HepG2 (cell line): Measurements from ENCODE around the gene PRM2. TPM values are rescaled to one million over a fixed set of nuclear protein-coding genes. Genes with fewer than 3 reads are reported as not detected.

ENCODE experiments used
- ADNP ChIP-seq: sonication (generic); formaldehyde crosslinking; IDR thresholded peaks from 2 replicates; pipeline ENCODE4 v1.4.0; 2020; ENCODE audit warnings: missing genetic modification reagents
- CCDC6 ChIP-seq: sonication (generic); formaldehyde crosslinking; IDR thresholded peaks from 2 replicates; pipeline ENCODE4 v1.8.1; 2022; ENCODE audit warnings: mild to moderate bottlenecking, missing genetic modification reagents, moderate library complexity
- CHD4 ChIP-seq: fragments of 200-600 bp; sonication (generic); IDR thresholded peaks from 2 replicates; pipeline ENCODE4 v1.7.0; 2017; ENCODE audit warnings: mild to moderate bottlenecking, low read length, borderline replicate concordance
- DNMT1 ChIP-seq: sonication (generic); formaldehyde crosslinking; IDR thresholded peaks from 2 replicates; pipeline ENCODE4 v1.5.1; 2020; ENCODE audit warnings: mild to moderate bottlenecking, missing genetic modification reagents
- E2F5 ChIP-seq: sonication (generic); formaldehyde crosslinking; conservative IDR thresholded peaks from 2 replicates; pipeline ENCODE4 v1.4.0; 2020; ENCODE audit warnings: missing genetic modification reagents
- HOXA5 ChIP-seq: sonication (generic); formaldehyde crosslinking; IDR thresholded peaks from 2 replicates; pipeline ENCODE4 v1.4.0; 2020; ENCODE audit warnings: missing genetic modification reagents
- HOXD1 ChIP-seq: sonication (generic); formaldehyde crosslinking; IDR thresholded peaks from 2 replicates; pipeline ENCODE4 v1.5.0; 2020; ENCODE audit warnings: missing genetic modification reagents
- LRRFIP1 ChIP-seq: sonication (generic); formaldehyde crosslinking; conservative IDR thresholded peaks from 2 replicates; pipeline ENCODE4 v1.4.0; 2020; ENCODE audit warnings: missing genetic modification reagents
- MZF1 ChIP-seq: sonication (generic); formaldehyde crosslinking; IDR thresholded peaks from 2 replicates; pipeline ENCODE4 v1.8.1; 2023; ENCODE audit warnings: mild to moderate bottlenecking, missing genetic modification reagents, borderline replicate concordance
- TCF12 ChIP-seq, 2 experiments: fragments of 450-650 bp in 1 of 2; sonication (generic) in 1 of 2; formaldehyde crosslinking in 1 of 2; IDR thresholded peaks; 2 replicates each; pipeline versions ENCODE4 v1.6.1 to v1.8.0; 2017 to 2022; ENCODE audit warnings: antibody characterized with exemption in 1 of 2, mild to moderate bottlenecking in 1 of 2, missing genetic modification reagents in 1 of 2, moderate library complexity in 1 of 2
- TCF7 ChIP-seq: sonication (generic); IDR thresholded peaks from 2 replicates; pipeline ENCODE4 v1.6.1; 2016; ENCODE audit warnings: antibody characterized with exemption, low read depth
- ZNF333 ChIP-seq: sonication (generic); formaldehyde crosslinking; IDR thresholded peaks from 2 replicates; pipeline ENCODE4 v1.4.0; 2020; ENCODE audit warnings: mild to moderate bottlenecking, missing genetic modification reagents, borderline replicate concordance
- polyA plus RNA-seq, 8 experiments: library from polyadenylated mRNA; depleted of rRNA in 3 of 8; stranded (reverse) in 7 of 8; unstranded in 1 of 8; fragments of >200 nt; fragmentation: Illumina TruSeq in 4 of 8; extraction: Trizol in 4 of 8; gene quantifications; 2 replicates each; pipeline versions ENCODE4 v1.2.1 to v1.2.3, GENCODE V29; 2011 to 2016; ENCODE audit warnings: low read depth in 4 of 8, missing spikeins in 1 of 8, mixed read lengths in 1 of 8; ENCODE audit not compliant: insufficient read depth in 1 of 8
- total RNA-seq, 5 experiments: library from RNA; depleted of rRNA; stranded (reverse); fragments of >200 nt; fragmentation: Illumina TruSeq; extraction: Trizol; gene quantifications; 2 replicates each; pipeline ENCODE4 v1.2.3, GENCODE V29; 2016; ENCODE audit warnings: low read depth in 1 of 5
- TF ChIP-seq, protein P1 (sequence below): sonication (generic); formaldehyde crosslinking; IDR thresholded peaks from 2 replicates; pipeline ENCODE4 v1.8.0; 2022; ENCODE audit warnings: mild to moderate bottlenecking, missing genetic modification reagents; ENCODE audit not compliant: insufficient replicate concordance
- TF ChIP-seq, protein P2 (sequence below): sonication (generic); formaldehyde crosslinking; conservative IDR thresholded peaks from 2 replicates; pipeline ENCODE4 v1.4.0; 2020; ENCODE audit warnings: mild to moderate bottlenecking, missing genetic modification reagents, moderate library complexity
- TF ChIP-seq, protein P3 (sequence below): sonication (generic); formaldehyde crosslinking; IDR thresholded peaks from 2 replicates; pipeline ENCODE4 v1.9.0; 2021; ENCODE audit warnings: missing genetic modification reagents, mild to moderate bottlenecking, borderline replicate concordance

Gene PRM2
- total and polyA plus RNA-seq, 2 of the 13 experiments (the other 11 are each of a cell fraction or from before 2014, with no cell fraction given), result 0.54 TPM; not detected in 1

GRCh38 chr16:11259655-11260595, 16.4 kb downstream of the PRM2 start (continued):
- TF ChIP-seq, protein P1, sequence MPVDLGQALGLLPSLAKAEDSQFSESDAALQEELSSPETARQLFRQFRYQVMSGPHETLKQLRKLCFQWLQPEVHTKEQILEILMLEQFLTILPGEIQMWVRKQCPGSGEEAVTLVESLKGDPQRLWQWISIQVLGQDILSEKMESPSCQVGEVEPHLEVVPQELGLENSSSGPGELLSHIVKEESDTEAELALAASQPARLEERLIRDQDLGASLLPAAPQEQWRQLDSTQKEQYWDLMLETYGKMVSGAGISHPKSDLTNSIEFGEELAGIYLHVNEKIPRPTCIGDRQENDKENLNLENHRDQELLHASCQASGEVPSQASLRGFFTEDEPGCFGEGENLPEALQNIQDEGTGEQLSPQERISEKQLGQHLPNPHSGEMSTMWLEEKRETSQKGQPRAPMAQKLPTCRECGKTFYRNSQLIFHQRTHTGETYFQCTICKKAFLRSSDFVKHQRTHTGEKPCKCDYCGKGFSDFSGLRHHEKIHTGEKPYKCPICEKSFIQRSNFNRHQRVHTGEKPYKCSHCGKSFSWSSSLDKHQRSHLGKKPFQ, result no peak
- TF ChIP-seq TCF7 (0 out of 2 replicates have a peak, but pooled peaks have one; percentile 19), HOXD1 (CRISPR knock-in tag) (no peak), MZF1 (CRISPR knock-in tag) (no peak), DNMT1 (CRISPR knock-in tag) (no peak; the same call in 1 of the 2 replicates), HOXA5 (no peak), CHD4 (peak; percentile 97), LRRFIP1 (no peak), CCDC6 (0 out of 2 replicates have a peak, but pooled peaks have one; percentile 18), ADNP (CRISPR knock-in tag) (peak; percentile 75; the same call in 1 of the 2 replicates), ZNF333 (peak; percentile 42; the same call in 1 of the 2 replicates), E2F5 (CRISPR knock-in tag) (no peak), TCF12 (IDR thresholded peaks at IDR 0.05) (no peak), TCF12 (CRISPR knock-in tag; IDR thresholded peaks at IDR 0.05) (no peak)
- TF ChIP-seq, protein P2, sequence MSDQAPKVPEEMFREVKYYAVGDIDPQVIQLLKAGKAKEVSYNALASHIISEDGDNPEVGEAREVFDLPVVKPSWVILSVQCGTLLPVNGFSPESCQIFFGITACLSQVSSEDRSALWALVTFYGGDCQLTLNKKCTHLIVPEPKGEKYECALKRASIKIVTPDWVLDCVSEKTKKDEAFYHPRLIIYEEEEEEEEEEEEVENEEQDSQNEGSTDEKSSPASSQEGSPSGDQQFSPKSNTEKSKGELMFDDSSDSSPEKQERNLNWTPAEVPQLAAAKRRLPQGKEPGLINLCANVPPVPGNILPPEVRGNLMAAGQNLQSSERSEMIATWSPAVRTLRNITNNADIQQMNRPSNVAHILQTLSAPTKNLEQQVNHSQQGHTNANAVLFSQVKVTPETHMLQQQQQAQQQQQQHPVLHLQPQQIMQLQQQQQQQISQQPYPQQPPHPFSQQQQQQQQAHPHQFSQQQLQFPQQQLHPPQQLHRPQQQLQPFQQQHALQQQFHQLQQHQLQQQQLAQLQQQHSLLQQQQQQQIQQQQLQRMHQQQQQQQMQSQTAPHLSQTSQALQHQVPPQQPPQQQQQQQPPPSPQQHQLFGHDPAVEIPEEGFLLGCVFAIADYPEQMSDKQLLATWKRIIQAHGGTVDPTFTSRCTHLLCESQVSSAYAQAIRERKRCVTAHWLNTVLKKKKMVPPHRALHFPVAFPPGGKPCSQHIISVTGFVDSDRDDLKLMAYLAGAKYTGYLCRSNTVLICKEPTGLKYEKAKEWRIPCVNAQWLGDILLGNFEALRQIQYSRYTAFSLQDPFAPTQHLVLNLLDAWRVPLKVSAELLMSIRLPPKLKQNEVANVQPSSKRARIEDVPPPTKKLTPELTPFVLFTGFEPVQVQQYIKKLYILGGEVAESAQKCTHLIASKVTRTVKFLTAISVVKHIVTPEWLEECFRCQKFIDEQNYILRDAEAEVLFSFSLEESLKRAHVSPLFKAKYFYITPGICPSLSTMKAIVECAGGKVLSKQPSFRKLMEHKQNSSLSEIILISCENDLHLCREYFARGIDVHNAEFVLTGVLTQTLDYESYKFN (CRISPR knock-in tag), result no peak; the same call in 1 of the 2 replicates
- TF ChIP-seq, protein P3, sequence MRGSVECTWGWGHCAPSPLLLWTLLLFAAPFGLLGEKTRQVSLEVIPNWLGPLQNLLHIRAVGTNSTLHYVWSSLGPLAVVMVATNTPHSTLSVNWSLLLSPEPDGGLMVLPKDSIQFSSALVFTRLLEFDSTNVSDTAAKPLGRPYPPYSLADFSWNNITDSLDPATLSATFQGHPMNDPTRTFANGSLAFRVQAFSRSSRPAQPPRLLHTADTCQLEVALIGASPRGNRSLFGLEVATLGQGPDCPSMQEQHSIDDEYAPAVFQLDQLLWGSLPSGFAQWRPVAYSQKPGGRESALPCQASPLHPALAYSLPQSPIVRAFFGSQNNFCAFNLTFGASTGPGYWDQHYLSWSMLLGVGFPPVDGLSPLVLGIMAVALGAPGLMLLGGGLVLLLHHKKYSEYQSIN (CRISPR knock-in tag), result no peak
